K562 (cell line): ENCODE measurements around the gene MARCHF9. TPM values are rescaled to one million over a fixed set of nuclear protein-coding genes. Genes with fewer than 3 reads are reported as not detected.

Experiments
- AFF1 ChIP-seq, 2 experiments: fragments of 450-650 bp; IDR thresholded peaks; 2 replicates each; pipeline ENCODE4 v1.6.1; 2018; ENCODE audit warnings: mild to moderate bottlenecking in 2 of 2, low read depth in 1 of 2; ENCODE audit not compliant: partially characterized antibody in 2 of 2
- HDGF ChIP-seq: fragments of 450-650 bp; IDR thresholded peaks from 2 replicates; pipeline ENCODE4 v1.6.1; 2016
- JUND ChIP-seq, 2 experiments: IDR thresholded peaks; 2 replicates in 1 of 2; 3 replicates in 1 of 2; pipeline ENCODE4 v1.6.1; 2011; ENCODE audit warnings: borderline replicate concordance in 2 of 2, low read depth in 2 of 2, low read length in 2 of 2, improper control_type of control experiment in 1 of 2, missing biosample characterization in 1 of 2, missing genetic modification characterization in 1 of 2, missing genetic modification reagents in 1 of 2
- MLLT1 ChIP-seq, 2 experiments: fragments of 450-650 bp; IDR thresholded peaks; 2 replicates each; pipeline ENCODE4 v1.6.1; 2016
- STAT6 ChIP-seq: sonication (generic); formaldehyde crosslinking; IDR thresholded peaks from 2 replicates; pipeline ENCODE4 v1.8.1; 2023; ENCODE audit warnings: mild to moderate bottlenecking, missing genetic modification reagents
- ZBTB40 ChIP-seq, 2 experiments: fragments of 450-650 bp in 1 of 2; sonication (generic) in 1 of 2; formaldehyde crosslinking in 1 of 2; IDR thresholded peaks; 2 replicates each; pipeline versions ENCODE4 v1.7.1 to v1.9.0; 2016 to 2022; ENCODE audit warnings: inconsistent platforms in 1 of 2, mild to moderate bottlenecking in 1 of 2, missing genetic modification reagents in 1 of 2
- ZNF436 ChIP-seq: fragments of 250-450, 450-650 bp; sonication (Bioruptor Pico); formaldehyde crosslinking; IDR thresholded peaks from 2 replicates; pipeline ENCODE4 v1.7.0; 2020; ENCODE audit warnings: mild to moderate bottlenecking
- polyA plus RNA-seq, 8 experiments: library from polyadenylated mRNA; depleted of rRNA in 4 of 8; stranded (reverse) in 5 of 8; unstranded in 3 of 8; fragments of >200 nt; fragmentation: Nextera tagmentation in 2 of 8; fragmentation: Illumina TruSeq in 1 of 8; extraction: Ambion mirVana in 2 of 8; extraction: Trizol in 1 of 8; gene quantifications; 2 replicates each; pipeline versions ENCODE4 v1.2.1 to v1.2.3, GENCODE V29; 2011 to 2014; ENCODE audit warnings: inconsistent platforms in 1 of 8, missing spikeins in 1 of 8
- total RNA-seq, 7 experiments: library from RNA; depleted of rRNA in 6 of 7; stranded (reverse); fragments of >200 nt in 6 of 7; fragmentation: Illumina TruSeq in 2 of 7; extraction: Trizol in 2 of 7; gene quantifications; 2 replicates each; pipeline versions ENCODE4 v1.2.1 to v1.2.3, GENCODE V29; 2011 to 2021; ENCODE audit warnings: low replicate concordance in 1 of 7

Gene MARCHF9
- total and polyA plus RNA-seq, 9 of the 15 experiments (the other 6 are each of a cell fraction or from before 2014, with no cell fraction given), result 0.80 to 12.4 (median 6.2) TPM

- 0 out of 2 replicates have a peak, but pooled peaks have one; percentile 4 for TF ChIP-seq ZBTB40 (IDR thresholded peaks at IDR 0.05)
- peak; percentile 33; the same call in 1 of the 2 replicates for TF ChIP-seq ZBTB40 (CRISPR knock-in tag; IDR thresholded peaks at IDR 0.05)
- TF ChIP-seq HDGF, result 0 out of 2 replicates have a peak, but pooled peaks have one; percentile 43
- TF ChIP-seq ZNF436 (CRISPR knock-in tag), result no peak
- peak in 1 of 2 experiments; percentile 15; a peak in 1 of 4 replicates for TF ChIP-seq MLLT1 (IDR thresholded peaks at IDR 0.05)
- 0 out of 2 replicates have a peak, but pooled peaks have one; percentile 9 for TF ChIP-seq STAT6 (CRISPR knock-in tag)
- TF ChIP-seq AFF1 (IDR thresholded peaks at IDR 0.05; ENCODE audit: low read depth in 1 of 2, partially characterized antibody in 2 of 2), result peak in 1 of 2 experiments; percentile 76
- TF ChIP-seq JUND (IDR thresholded peaks at IDR 0.05; ENCODE audit: borderline replicate concordance, low read depth, low read length), result peak; percentile 78
- no peak; the same call in 2 of the 3 replicates for TF ChIP-seq JUND (tag; IDR thresholded peaks at IDR 0.05; ENCODE audit: borderline replicate concordance, low read depth, low read length)
These were observed 16.5 kb downstream of the MARCHF9 start (continued) for GRCh38 chr12:57771236-57771872.
